GM18867 (cell line): ENCODE data around the gene RPH3AL.

ENCODE experiments used
- ATAC-seq: cut with Tn5 transposase; IDR thresholded peaks from one replicate; pipeline ENCODE4 v1.9.1; 2021; ENCODE audit warnings: mild to moderate bottlenecking, moderate library complexity; ENCODE audit not compliant: unreplicated experiment

The RPH3AL gene

GRCh38 chr17:303168-303567, 49.4 kb downstream of the RPH3AL start:
- no peak for ATAC-seq

GRCh38 chr17:302300-302698, 50.3 kb downstream of the RPH3AL start:
- ATAC-seq, result no peak

GRCh38 chr17:301681-302299, 50.8 kb downstream of the RPH3AL start:
- no peak for ATAC-seq

GRCh38 chr17:300881-301280, 51.7 kb downstream of the RPH3AL start:
- no peak for ATAC-seq

- no peak for ATAC-seq
Observed at GRCh38 chr17:299546-299945, 53.1 kb downstream of the RPH3AL start.

- ATAC-seq, result no peak
Observed at GRCh38 chr17:298791-299450, 53.7 kb downstream of the RPH3AL start.

GRCh38 chr17:297758-298157, 54.8 kb downstream of the RPH3AL start:
- no peak for ATAC-seq

- no peak for ATAC-seq
Observed at GRCh38 chr17:296906-297690, 55.5 kb downstream of the RPH3AL start.

- ATAC-seq, result no peak
Observed at GRCh38 chr17:296379-296778, 56.2 kb downstream of the RPH3AL start.

GRCh38 chr17:292531-293382, 59.9 kb downstream of the RPH3AL start:
- no peak for ATAC-seq

- no peak for ATAC-seq
Observed at GRCh38 chr17:292016-292415, 60.6 kb downstream of the RPH3AL start.

GRCh38 chr17:291587-291986, 61.0 kb downstream of the RPH3AL start:
- ATAC-seq, result no peak

- ATAC-seq, result no peak
Observed at GRCh38 chr17:290626-291025, 62.0 kb downstream of the RPH3AL start.

GRCh38 chr17:290121-290521, 62.5 kb downstream of the RPH3AL start:
- no peak for ATAC-seq

GRCh38 chr17:289409-289808, 63.2 kb downstream of the RPH3AL start:
- no peak for ATAC-seq

- no peak for ATAC-seq
Observed at GRCh38 chr17:288802-289356, 63.7 kb downstream of the RPH3AL start.

- ATAC-seq, result no peak
Observed at GRCh38 chr17:286571-286970, 66.0 kb downstream of the RPH3AL start.

- ATAC-seq, result no peak
Observed at GRCh38 chr17:285751-286422, 66.7 kb downstream of the RPH3AL start.

- no peak for ATAC-seq
Observed at GRCh38 chr17:284676-285355, 67.8 kb downstream of the RPH3AL start.
